Hepatocyte (in vitro differentiated cells): ENCODE data around the gene RNFT2.

Experiments
- EZH2 ChIP-seq: fragments of 200-600 bp; sonication (generic); IDR thresholded peaks from 2 replicates; pipeline ENCODE4 v1.6.1; 2016; ENCODE audit warnings: antibody characterized with exemption, mild to moderate bottlenecking, borderline replicate concordance
- TF ChIP-seq, protein P1 (sequence below): fragments of 200-600 bp; sonication (generic); IDR thresholded peaks from 2 replicates; pipeline ENCODE4 v1.5.1; 2016; ENCODE audit warnings: antibody characterized with exemption, mild to moderate bottlenecking; ENCODE audit not compliant: poor library complexity

GRCh38 chr12:116784238-116784612, 46.1 kb downstream of the RNFT2 start:
- TF ChIP-seq, protein P1, sequence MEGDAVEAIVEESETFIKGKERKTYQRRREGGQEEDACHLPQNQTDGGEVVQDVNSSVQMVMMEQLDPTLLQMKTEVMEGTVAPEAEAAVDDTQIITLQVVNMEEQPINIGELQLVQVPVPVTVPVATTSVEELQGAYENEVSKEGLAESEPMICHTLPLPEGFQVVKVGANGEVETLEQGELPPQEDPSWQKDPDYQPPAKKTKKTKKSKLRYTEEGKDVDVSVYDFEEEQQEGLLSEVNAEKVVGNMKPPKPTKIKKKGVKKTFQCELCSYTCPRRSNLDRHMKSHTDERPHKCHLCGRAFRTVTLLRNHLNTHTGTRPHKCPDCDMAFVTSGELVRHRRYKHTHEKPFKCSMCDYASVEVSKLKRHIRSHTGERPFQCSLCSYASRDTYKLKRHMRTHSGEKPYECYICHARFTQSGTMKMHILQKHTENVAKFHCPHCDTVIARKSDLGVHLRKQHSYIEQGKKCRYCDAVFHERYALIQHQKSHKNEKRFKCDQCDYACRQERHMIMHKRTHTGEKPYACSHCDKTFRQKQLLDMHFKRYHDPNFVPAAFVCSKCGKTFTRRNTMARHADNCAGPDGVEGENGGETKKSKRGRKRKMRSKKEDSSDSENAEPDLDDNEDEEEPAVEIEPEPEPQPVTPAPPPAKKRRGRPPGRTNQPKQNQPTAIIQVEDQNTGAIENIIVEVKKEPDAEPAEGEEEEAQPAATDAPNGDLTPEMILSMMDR, result no peak
- no peak for TF ChIP-seq EZH2
